Upper lobe of left lung (tissue), 4 donors: ENCODE results near the gene PROB1.

ENCODE experiments used
- POLR2A ChIP-seq, 4 donors: fragments of 450-650 bp; IDR thresholded peaks; one replicate each; pipeline ENCODE4 v1.5.1; 2016 to 2017; ENCODE audit warnings: antibody characterized with exemption in 4 of 4, mild to moderate bottlenecking in 2 of 4
- POLR2AphosphoS5 ChIP-seq, 2 donors: sonication (generic); formaldehyde crosslinking; IDR thresholded peaks; one replicate each; pipeline ENCODE4 v1.5.1; 2017; ENCODE audit warnings: antibody characterized with exemption in 2 of 2
- TF ChIP-seq, protein P1 (sequence below), 6 experiments: fragments of 450-650 bp in 4 of 6; fragments of 200-600 bp in 2 of 6; sonication (generic) in 2 of 6; IDR thresholded peaks; one replicate each; pipeline ENCODE4 v1.5.1; 2016 to 2019; ENCODE audit warnings: antibody characterized with exemption in 6 of 6

DNA sequence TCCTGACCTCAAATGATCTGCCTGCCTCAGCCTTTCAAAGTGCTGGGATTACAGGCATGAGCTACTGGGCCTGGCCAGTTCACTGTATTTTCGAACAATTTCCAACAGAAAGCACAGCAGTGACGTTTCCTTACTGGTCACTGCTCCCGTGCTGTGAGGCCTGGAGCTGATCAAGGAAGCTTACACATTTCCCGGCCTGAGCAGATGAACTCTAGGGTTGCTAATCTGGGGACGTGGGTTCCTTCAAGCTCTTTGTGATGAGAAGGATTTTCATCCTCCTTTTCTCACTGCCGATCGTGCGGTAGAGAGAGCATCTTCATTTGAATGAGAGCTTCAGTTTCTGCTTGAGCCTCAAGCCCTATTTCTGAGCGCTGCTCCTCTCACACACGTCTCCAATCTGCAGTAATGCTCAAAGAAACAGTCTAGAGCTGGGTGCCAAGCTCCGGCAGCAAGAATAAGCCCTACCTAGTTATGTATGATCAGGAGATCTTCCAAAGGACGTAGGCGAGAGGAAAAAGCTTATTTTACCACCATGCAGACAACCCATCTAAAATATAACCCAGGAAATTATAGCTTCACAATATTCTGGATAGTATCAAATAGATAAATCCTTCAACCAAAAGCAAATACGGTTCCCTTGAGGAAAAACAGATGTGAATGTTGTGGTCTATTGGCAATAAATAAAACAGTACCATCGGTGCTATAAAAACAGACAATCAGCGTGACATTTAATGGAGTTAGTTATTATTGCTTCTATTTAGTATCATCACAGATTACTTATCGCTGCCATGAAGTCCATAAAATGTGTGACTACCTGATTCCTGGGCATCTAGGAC lies 16.3 kb upstream of the PROB1 start:
- TF ChIP-seq, protein P1, sequence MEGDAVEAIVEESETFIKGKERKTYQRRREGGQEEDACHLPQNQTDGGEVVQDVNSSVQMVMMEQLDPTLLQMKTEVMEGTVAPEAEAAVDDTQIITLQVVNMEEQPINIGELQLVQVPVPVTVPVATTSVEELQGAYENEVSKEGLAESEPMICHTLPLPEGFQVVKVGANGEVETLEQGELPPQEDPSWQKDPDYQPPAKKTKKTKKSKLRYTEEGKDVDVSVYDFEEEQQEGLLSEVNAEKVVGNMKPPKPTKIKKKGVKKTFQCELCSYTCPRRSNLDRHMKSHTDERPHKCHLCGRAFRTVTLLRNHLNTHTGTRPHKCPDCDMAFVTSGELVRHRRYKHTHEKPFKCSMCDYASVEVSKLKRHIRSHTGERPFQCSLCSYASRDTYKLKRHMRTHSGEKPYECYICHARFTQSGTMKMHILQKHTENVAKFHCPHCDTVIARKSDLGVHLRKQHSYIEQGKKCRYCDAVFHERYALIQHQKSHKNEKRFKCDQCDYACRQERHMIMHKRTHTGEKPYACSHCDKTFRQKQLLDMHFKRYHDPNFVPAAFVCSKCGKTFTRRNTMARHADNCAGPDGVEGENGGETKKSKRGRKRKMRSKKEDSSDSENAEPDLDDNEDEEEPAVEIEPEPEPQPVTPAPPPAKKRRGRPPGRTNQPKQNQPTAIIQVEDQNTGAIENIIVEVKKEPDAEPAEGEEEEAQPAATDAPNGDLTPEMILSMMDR (IDR thresholded peaks at IDR 0.05): no peak
- TF ChIP-seq POLR2A (IDR thresholded peaks at IDR 0.05) (no peak), POLR2AphosphoS5 (IDR thresholded peaks at IDR 0.05) (no peak)
